Mesenchymal stem cell (in vitro differentiated cells and primary cell): Measurements from ENCODE around the gene DBNL.
A peak's percentile ranks its signal among the peaks of the same experiment; 100 is the strongest.

Experiments
- DNase-seq: peaks from one replicate; pipeline ENCODE4 v3.0.0-alpha.2; 2013
- H2AFZ ChIP-seq: one replicate; pipeline ENCODE4 v1.6.1; 2013; ENCODE audit warnings: low read depth, mild to moderate bottlenecking, control low read depth, inconsistent platforms, low read length, moderate library complexity
- H2AK5ac ChIP-seq: 2 replicates; pipeline ENCODE4 v1.6.1; 2013; ENCODE audit warnings: low read length, moderate library complexity, mild to moderate bottlenecking, inconsistent platforms; ENCODE audit not compliant: severe bottlenecking
- H2BK120ac ChIP-seq: one replicate; pipeline ENCODE4 v1.6.1; 2013; ENCODE audit warnings: low read depth, mild to moderate bottlenecking, inconsistent platforms, low read length, moderate library complexity
- H2BK12ac ChIP-seq, 2 experiments: one replicate each; pipeline ENCODE4 v1.6.1; 2013; ENCODE audit warnings: inconsistent platforms in 2 of 2, low read length in 2 of 2, mild to moderate bottlenecking in 2 of 2, moderate library complexity in 2 of 2, control low read depth in 1 of 2
- H2BK15ac ChIP-seq: one replicate; pipeline ENCODE4 v1.6.1; 2013; ENCODE audit warnings: mild to moderate bottlenecking, low read depth, inconsistent platforms; ENCODE audit not compliant: poor library complexity, severe bottlenecking
- H2BK5ac ChIP-seq: 2 replicates; pipeline ENCODE4 v1.6.1; 2013; ENCODE audit warnings: low read depth, mild to moderate bottlenecking, low read length, control low read depth, inconsistent platforms; ENCODE audit not compliant: poor library complexity, severe bottlenecking
- H3K14ac ChIP-seq, 2 experiments: one replicate each; pipeline ENCODE4 v1.6.1; 2013; ENCODE audit warnings: inconsistent platforms in 2 of 2, low read length in 2 of 2, control low read depth in 1 of 2, mild to moderate bottlenecking in 1 of 2, moderate library complexity in 1 of 2
- H3K18ac ChIP-seq, 2 experiments: one replicate each; pipeline ENCODE4 v1.6.1; 2013; ENCODE audit warnings: inconsistent platforms in 2 of 2, low read length in 2 of 2, control low read depth in 1 of 2, low read depth in 1 of 2, mild to moderate bottlenecking in 1 of 2
- H3K23ac ChIP-seq, 2 experiments: one replicate each; pipeline ENCODE4 v1.6.1; 2013; ENCODE audit warnings: inconsistent platforms in 2 of 2, low read length in 2 of 2, mild to moderate bottlenecking in 2 of 2, moderate library complexity in 2 of 2, control low read depth in 1 of 2
- H3K27ac ChIP-seq: 2 replicates; pipeline ENCODE4 v1.5.1; 2013; ENCODE audit warnings: mild to moderate bottlenecking, moderate library complexity, low read length, control low read depth, inconsistent platforms; ENCODE audit not compliant: poor library complexity, severe bottlenecking
- H3K27me3 ChIP-seq, 2 experiments: 2 replicates each; pipeline versions ENCODE4 v1.6.1 to v1.7.0; 2013; ENCODE audit warnings: low read length in 2 of 2, mild to moderate bottlenecking in 2 of 2, moderate library complexity in 2 of 2, control low read depth in 1 of 2, inconsistent platforms in 1 of 2; ENCODE audit not compliant: control insufficient read depth in 1 of 2, insufficient read depth in 1 of 2
- H3K36me3 ChIP-seq, 2 experiments: 2 replicates each; pipeline versions ENCODE4 v1.6.1 to v1.7.0; 2013; ENCODE audit warnings: low read length in 2 of 2, control low read depth in 1 of 2, inconsistent platforms in 1 of 2, low read depth in 1 of 2, mild to moderate bottlenecking in 1 of 2; ENCODE audit not compliant: insufficient read depth in 2 of 2, control insufficient read depth in 1 of 2
- H3K4ac ChIP-seq, 2 experiments: one replicate each; pipeline ENCODE4 v1.6.1; 2013; ENCODE audit warnings: inconsistent platforms in 2 of 2, low read length in 2 of 2, mild to moderate bottlenecking in 2 of 2, moderate library complexity in 2 of 2, control low read depth in 1 of 2, low read depth in 1 of 2
- H3K4me1 ChIP-seq: 2 replicates; pipeline ENCODE4 v1.6.1; 2013; ENCODE audit warnings: low read depth, low read length, control low read depth; ENCODE audit not compliant: control insufficient read depth, insufficient read depth
- H3K4me2 ChIP-seq: 2 replicates; pipeline ENCODE4 v1.6.1; 2013; ENCODE audit warnings: low read length, mild to moderate bottlenecking, inconsistent platforms; ENCODE audit not compliant: poor library complexity, severe bottlenecking
- H3K4me3 ChIP-seq, 2 experiments: 2 replicates each; pipeline versions ENCODE4 v1.5.1 to v1.7.0; 2013; ENCODE audit warnings: low read length in 2 of 2, mild to moderate bottlenecking in 2 of 2, control low read depth in 1 of 2, low read depth in 1 of 2; ENCODE audit not compliant: insufficient read depth in 1 of 2
- H3K79me1 ChIP-seq: replicated peaks from 2 replicates; pipeline ENCODE4 v1.6.1; 2013; ENCODE audit warnings: mild to moderate bottlenecking, control low read depth, low read length, inconsistent platforms; ENCODE audit not compliant: poor library complexity, severe bottlenecking
- H3K9ac ChIP-seq: 2 replicates; pipeline ENCODE4 v1.7.0; 2013; ENCODE audit warnings: mild to moderate bottlenecking, low read length, moderate library complexity
- H3K9me3 ChIP-seq: 2 replicates; pipeline ENCODE4 v1.7.0; 2013; ENCODE audit warnings: mild to moderate bottlenecking, low read length; ENCODE audit not compliant: control insufficient read depth
- H4K8ac ChIP-seq: one replicate; pipeline ENCODE4 v1.6.1; 2013; ENCODE audit warnings: inconsistent platforms, mild to moderate bottlenecking, low read length, moderate library complexity
- H4K91ac ChIP-seq: one replicate; pipeline ENCODE4 v1.6.1; 2013; ENCODE audit warnings: mild to moderate bottlenecking, low read length, inconsistent platforms
- WGBS: methylation state at CpG from one replicate; pipeline ENCODE4 v1.1.7; 2013; ENCODE audit warnings: mixed read lengths; 5-methylcytosine and 5-hydroxymethylcytosine counted together

Gene DBNL

GRCh38 chr7:44043902-44044301 is 600 bp upstream of the DBNL start:
- H2BK12ac ChIP-seq = no peak overlapping the region
- no peak for DNase-seq
- H3K4me2 ChIP-seq = peak overlapping the region; percentile 87
- H2BK120ac ChIP-seq = peak overlapping the region; percentile 57
- peak overlapping the region; percentile 83 for H2AFZ ChIP-seq
- peak overlapping the region; percentile 80 to 94 for H3K4ac ChIP-seq
- H3K27ac ChIP-seq = peak overlapping the region; percentile 79
- peaks cover 15 to 20% of the 10 kb centered on the region in 2 experiments for H3K36me3 ChIP-seq
- no peak overlapping the region for H2BK5ac ChIP-seq
- peak overlapping the region; percentile 95 for H4K91ac ChIP-seq
- peaks cover 21% of the 10 kb centered on the region for H3K4me1 ChIP-seq
- no peak overlapping the region for H2BK15ac ChIP-seq
- no peak overlapping the region for H3K14ac ChIP-seq
- H3K23ac ChIP-seq = no peak overlapping the region
- peak overlapping the region; percentile 90 to 98 for H3K18ac ChIP-seq
- H3K4me3 ChIP-seq = peak overlapping the region in 1 of 2 experiments; percentile 92
- no peaks in the 10 kb centered on the region for H3K27me3 ChIP-seq
- peak overlapping the region; percentile 94 for H4K8ac ChIP-seq
- H2AK5ac ChIP-seq = no peak overlapping the region
- peak overlapping the region; percentile 94 for H3K9ac ChIP-seq
- H3K9me3 ChIP-seq = no peaks in the 10 kb centered on the region
- H3K79me1 ChIP-seq = peaks cover 11% of the 10 kb centered on the region
- WGBS = 31% methylated on average over 6 of the region's 8 CpGs

- H2BK5ac ChIP-seq = peak overlapping the region; percentile 58
- H2BK120ac ChIP-seq = no peak overlapping the region
- H2AFZ ChIP-seq = peak overlapping the region; percentile 89
- no peak overlapping the region for H2BK12ac ChIP-seq
- no peak overlapping the region for H3K23ac ChIP-seq
- H3K36me3 ChIP-seq = peaks cover 26 to 31% of the 10 kb centered on the region in 2 experiments
- H4K8ac ChIP-seq = no peak overlapping the region
- H3K4me1 ChIP-seq = peaks cover 17% of the 10 kb centered on the region
- H4K91ac ChIP-seq = no peak overlapping the region
- no peaks in the 10 kb centered on the region for H3K27me3 ChIP-seq
- H3K9ac ChIP-seq = peak overlapping the region; percentile 94
- peak overlapping the region; percentile 92 to 94 for H3K4me3 ChIP-seq
- H3K79me1 ChIP-seq = peaks cover 22% of the 10 kb centered on the region
- peak overlapping the region; percentile 77 for H2AK5ac ChIP-seq
- peak overlapping the region in 1 of 2 experiments; percentile 84 for H3K4ac ChIP-seq
- 30% methylated on average over 11 of the region's 15 CpGs for WGBS
- peak overlapping the region in 1 of 2 experiments; percentile 38 for H3K14ac ChIP-seq
- H2BK15ac ChIP-seq = no peak overlapping the region
- DNase-seq = no peak
- H3K18ac ChIP-seq = peak overlapping the region in 1 of 2 experiments; percentile 93
- peak overlapping the region; percentile 77 for H3K4me2 ChIP-seq
- H3K27ac ChIP-seq = peak overlapping the region; percentile 55
- H3K9me3 ChIP-seq = no peaks in the 10 kb centered on the region
These were observed 918 bp downstream of the DBNL start for GRCh38 chr7:44045226-44046014.

- H3K27ac ChIP-seq = no peak overlapping the region
- H3K79me1 ChIP-seq = peaks cover 32% of the 10 kb centered on the region
- no peak overlapping the region for H2BK5ac ChIP-seq
- H3K36me3 ChIP-seq = peaks cover 37 to 41% of the 10 kb centered on the region in 2 experiments
- no peak overlapping the region for H2AFZ ChIP-seq
- H3K4me2 ChIP-seq = no peak overlapping the region
- peak overlapping the region in 1 of 2 experiments; percentile 92 for H3K4me3 ChIP-seq
- H4K91ac ChIP-seq = no peak overlapping the region
- H3K4me1 ChIP-seq = peaks cover 14% of the 10 kb centered on the region
- H4K8ac ChIP-seq = no peak overlapping the region
- H3K9me3 ChIP-seq = no peaks in the 10 kb centered on the region
- DNase-seq = no peak
- H3K4ac ChIP-seq = peak overlapping the region in 1 of 2 experiments; percentile 5
- 95% methylated on average over 8 of the region's 8 CpGs for WGBS
- no peak overlapping the region for H2BK15ac ChIP-seq
- no peaks in the 10 kb centered on the region for H3K27me3 ChIP-seq
- no peak overlapping the region for H3K18ac ChIP-seq
- no peak overlapping the region for H2BK12ac ChIP-seq
- no peak overlapping the region for H2AK5ac ChIP-seq
- H3K14ac ChIP-seq = no peak overlapping the region
- H2BK120ac ChIP-seq = no peak overlapping the region
- peak overlapping the region; percentile 94 for H3K9ac ChIP-seq
- no peak overlapping the region for H3K23ac ChIP-seq
These were observed 2.0 kb downstream of the DBNL start for GRCh38 chr7:44046321-44047061.
